ENCODE results near the gene PEAK3.

PEAK3 gene

DNA sequence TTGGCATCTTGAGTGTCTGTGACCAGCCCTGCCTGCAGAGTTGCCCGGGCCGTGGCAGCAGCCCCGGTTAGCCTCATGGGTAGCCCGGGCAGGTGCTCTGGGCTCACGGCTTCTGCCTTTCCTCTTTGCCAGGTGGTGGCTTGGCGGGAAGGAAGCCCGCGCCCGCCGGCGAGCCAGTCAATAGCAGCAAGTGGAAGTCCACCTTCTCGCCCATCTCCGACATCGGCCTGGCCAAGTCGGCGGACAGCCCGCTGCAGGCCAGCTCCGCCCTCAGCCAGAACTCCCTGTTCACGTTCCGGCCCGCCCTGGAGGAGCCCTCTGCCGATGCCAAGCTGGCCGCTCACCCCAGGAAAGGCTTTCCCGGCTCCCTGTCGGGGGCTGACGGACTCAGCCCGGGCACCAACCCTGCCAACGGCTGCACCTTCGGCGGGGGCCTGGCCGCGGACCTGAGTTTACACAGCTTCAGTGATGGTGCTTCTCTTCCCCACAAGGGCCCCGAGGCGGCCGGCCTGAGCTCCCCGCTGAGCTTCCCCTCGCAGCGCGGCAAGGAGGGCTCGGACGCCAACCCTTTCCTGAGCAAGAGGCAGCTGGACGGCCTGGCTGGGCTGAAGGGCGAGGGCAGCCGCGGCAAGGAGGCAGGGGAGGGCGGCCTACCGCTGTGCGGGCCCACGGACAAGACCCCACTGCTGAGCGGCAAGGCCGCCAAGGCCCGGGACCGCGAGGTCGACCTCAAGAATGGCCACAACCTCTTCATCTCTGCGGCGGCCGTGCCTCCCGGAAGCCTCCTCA is 55.7 kb downstream of the PEAK3 start:
- no peak for DNase-seq (ENCODE audit: low read depth, low spot score)

DNA sequence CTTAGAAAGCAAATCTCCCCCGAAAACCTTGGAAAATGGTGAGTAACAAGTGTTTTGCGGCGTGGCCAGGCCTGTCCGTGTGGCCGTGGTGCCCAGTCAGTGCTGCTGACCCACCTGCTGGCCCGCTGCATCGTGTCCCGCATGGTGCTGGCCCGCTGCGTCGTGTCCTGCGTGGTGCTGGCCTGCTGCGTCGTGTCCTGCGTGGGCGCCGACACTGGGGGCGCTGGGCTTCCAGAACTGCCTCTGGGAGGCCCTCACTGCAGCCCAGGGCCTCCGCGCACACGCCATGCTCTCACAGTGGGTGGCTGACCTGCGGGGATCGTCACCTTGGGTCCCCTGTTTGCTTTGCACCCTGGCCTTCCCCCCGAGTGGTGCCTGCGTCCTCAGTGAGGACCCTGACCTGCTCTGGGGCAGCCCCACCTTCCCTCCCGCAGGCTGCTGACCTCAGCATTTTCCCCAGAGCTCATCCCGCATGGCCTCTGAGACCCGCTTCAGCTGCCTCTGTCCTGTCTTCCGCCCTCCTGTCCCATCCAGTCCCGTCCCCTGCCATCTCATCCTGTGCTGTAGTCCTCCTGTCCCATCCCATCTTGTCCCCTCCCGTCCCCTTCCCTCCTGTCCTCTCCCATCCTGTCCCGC is 56.4 kb downstream of the PEAK3 start:
- no peak for DNase-seq (ENCODE audit: low read depth, low spot score)

DNA sequence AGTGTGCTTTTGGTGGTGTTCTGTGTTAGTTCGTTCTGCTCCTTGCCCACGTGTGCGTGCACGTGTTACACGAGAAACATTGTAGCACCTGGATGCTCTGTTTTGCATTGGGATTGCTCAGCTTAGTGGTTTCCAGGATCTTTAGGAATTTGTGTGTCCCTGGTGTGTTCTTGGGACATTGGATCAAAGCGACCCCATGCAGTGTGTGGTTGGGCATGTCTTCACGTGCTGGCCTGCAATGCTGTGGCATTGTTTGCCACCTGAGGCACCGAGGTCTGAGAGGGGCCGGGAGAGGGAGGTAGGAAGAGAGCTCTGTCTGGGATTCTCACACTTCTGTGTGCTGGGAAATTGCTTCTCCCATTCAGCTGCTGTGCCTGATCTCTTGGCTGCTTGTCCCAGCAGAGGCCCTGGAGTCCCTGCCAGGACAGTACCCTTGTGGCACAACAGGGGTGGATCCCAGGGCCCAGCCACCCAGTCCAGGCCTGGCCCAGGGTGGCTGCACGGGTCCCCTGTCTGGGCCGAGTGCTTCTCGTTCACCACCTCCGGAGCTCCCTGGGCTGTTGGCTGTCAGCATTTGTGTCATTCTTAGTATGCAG is 57.1 kb downstream of the PEAK3 start:
- no peak for DNase-seq (ENCODE audit: low read depth, low spot score)
